Measurements from ENCODE around the gene TRIM58. TPM values are rescaled to one million over a fixed set of nuclear protein-coding genes. Genes with fewer than 3 reads are reported as not detected.

Gene TRIM58
- total RNA-seq, 2 donors from 2014 or later, result 0.36 to 9.6 TPM

DNA sequence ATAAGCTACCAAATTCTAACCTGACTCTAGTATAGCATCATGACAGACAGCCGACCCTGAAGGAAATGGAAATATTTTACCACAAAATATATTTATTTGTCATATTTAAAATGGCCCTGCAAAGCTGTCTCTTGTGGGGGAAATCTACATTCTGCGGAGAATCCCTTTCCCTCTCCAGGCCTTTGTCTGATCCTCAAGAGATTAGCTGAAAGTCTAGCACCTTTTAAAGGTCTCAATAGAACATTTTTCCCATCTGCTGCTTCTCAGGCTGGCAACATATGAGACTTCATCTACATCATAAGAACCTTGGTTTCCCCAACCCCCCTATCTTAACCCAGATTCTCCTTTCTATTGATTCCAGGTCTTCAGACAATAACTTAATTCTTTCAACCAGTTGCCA is 13.6 kb upstream of the TRIM58 start:
- no peak overlapping the region for H3K27ac ChIP-seq
- intact Hi-C loops (cut with DNase I), result no loop called here
- 71% methylated on average over 2 of the region's 2 CpGs for WGBS
- no peak for TF ChIP-seq POLR2AphosphoS5 (IDR thresholded peaks at IDR 0.05)
- no peak for TF ChIP-seq POLR2A (IDR thresholded peaks at IDR 0.05)
- TF ChIP-seq CTCF (IDR thresholded peaks at IDR 0.05), result no peak
- H3K4me1 ChIP-seq (replicated peaks), result no peaks in the 10 kb centered on the region
- H3K27me3 ChIP-seq (replicated peaks; ENCODE audit: insufficient read depth), result no peaks in the 10 kb centered on the region
- H3K36me3 ChIP-seq, result no peaks in the 10 kb centered on the region
- no peak overlapping the region for H3K4me3 ChIP-seq
- no peaks in the 10 kb centered on the region for H3K9me3 ChIP-seq
- DNase-seq (ENCODE audit: low spot score), result no peak

GRCh38 chr1:247845011-247845692 is 11.8 kb upstream of the TRIM58 start:
- H3K4me3 ChIP-seq, result no peak overlapping the region
- no peak overlapping the region for H3K27ac ChIP-seq
- no peaks in the 10 kb centered on the region for H3K9me3 ChIP-seq
- TF ChIP-seq CTCF (IDR thresholded peaks at IDR 0.05) (no peak), POLR2AphosphoS5 (IDR thresholded peaks at IDR 0.05) (no peak), POLR2A (IDR thresholded peaks at IDR 0.05) (no peak)
- DNase-seq (ENCODE audit: low spot score), result no peak
- no peaks in the 10 kb centered on the region for H3K36me3 ChIP-seq
- 73% methylated on average over 12 of the region's 12 CpGs for whole genome bisulfite sequencing
- H3K4me1 ChIP-seq (replicated peaks), result no peaks in the 10 kb centered on the region
- intact Hi-C loops (cut with DNase I), result no loop called here
- H3K27me3 ChIP-seq (replicated peaks; ENCODE audit: insufficient read depth), result no peaks in the 10 kb centered on the region

GRCh38 chr1:247845693-247846017 is 11.3 kb upstream of the TRIM58 start:
- no peaks in the 10 kb centered on the region for H3K27me3 ChIP-seq (replicated peaks; ENCODE audit: insufficient read depth)
- intact Hi-C loops (cut with DNase I), result no loop called here
- no peaks in the 10 kb centered on the region for H3K9me3 ChIP-seq
- TF ChIP-seq CTCF (IDR thresholded peaks at IDR 0.05) (no peak), POLR2AphosphoS5 (IDR thresholded peaks at IDR 0.05) (no peak), POLR2A (IDR thresholded peaks at IDR 0.05) (no peak)
- H3K27ac ChIP-seq, result no peak overlapping the region
- 57% methylated on average over 5 of the region's 5 CpGs for WGBS
- DNase-seq (ENCODE audit: low spot score), result no peak
- no peaks in the 10 kb centered on the region for H3K4me1 ChIP-seq (replicated peaks)
- no peaks in the 10 kb centered on the region for H3K36me3 ChIP-seq
- no peak overlapping the region for H3K4me3 ChIP-seq

GRCh38 chr1:247848346-247848745 is 8.6 kb upstream of the TRIM58 start:
- Histone ChIP-seq H3K9me3 (no peaks in the 10 kb centered on the region), H3K36me3 (no peaks in the 10 kb centered on the region), H3K4me1 (replicated peaks) (no peaks in the 10 kb centered on the region), H3K4me3 (no peak overlapping the region), H3K27ac (no peak overlapping the region), H3K27me3 (replicated peaks; ENCODE audit: insufficient read depth) (no peaks in the 10 kb centered on the region)
- TF ChIP-seq POLR2AphosphoS5 (IDR thresholded peaks at IDR 0.05), result no peak
- no peak for TF ChIP-seq CTCF (IDR thresholded peaks at IDR 0.05)
- no peak for TF ChIP-seq POLR2A (IDR thresholded peaks at IDR 0.05)
- WGBS, result 52% methylated on average over 7 of the region's 7 CpGs
- intact Hi-C loops (cut with DNase I), result no loop called here
- DNase-seq (ENCODE audit: low spot score), result no peak

GRCh38 chr1:247849616-247850015 is 7.4 kb upstream of the TRIM58 start:
- Histone ChIP-seq H3K4me3 (no peak overlapping the region), H3K9me3 (no peaks in the 10 kb centered on the region), H3K27me3 (replicated peaks; ENCODE audit: insufficient read depth) (no peaks in the 10 kb centered on the region), H3K36me3 (no peaks in the 10 kb centered on the region), H3K27ac (no peak overlapping the region), H3K4me1 (replicated peaks) (no peaks in the 10 kb centered on the region)
- no peak for DNase-seq (ENCODE audit: low spot score)
- intact Hi-C loops (cut with DNase I), result no loop called here
- TF ChIP-seq POLR2A (IDR thresholded peaks at IDR 0.05) (no peak), CTCF (IDR thresholded peaks at IDR 0.05) (no peak), POLR2AphosphoS5 (IDR thresholded peaks at IDR 0.05) (no peak)
- WGBS, result 96% methylated on average over 1 of the region's 1 CpG

All from prostate gland (tissue), 2 donors.